ENCODE data around the gene LPGAT1. TPM values are rescaled to one million over a fixed set of nuclear protein-coding genes. Genes with fewer than 3 reads are reported as not detected.

LPGAT1 gene
- total and polyA plus RNA-seq, 2 of the 13 experiments (the other 11 are each of a cell fraction or from before 2014, with no cell fraction given), result 12.1 to 48.3 TPM

- TF ChIP-seq HIVEP1 (CRISPR knock-in tag; IDR thresholded peaks at IDR 0.05), result no peak
- no peak for TF ChIP-seq NR2F6 (IDR thresholded peaks at IDR 0.05)
- no peak for TF ChIP-seq NR2F6 (CRISPR knock-in tag; IDR thresholded peaks at IDR 0.05)
- TF ChIP-seq TFE3 (CRISPR knock-in tag; IDR thresholded peaks at IDR 0.05), result no peak
- TF ChIP-seq AHDC1 (CRISPR knock-in tag; IDR thresholded peaks at IDR 0.05; ENCODE audit: borderline replicate concordance), result no peak
- TF ChIP-seq ZNF44 (CRISPR knock-in tag; IDR thresholded peaks at IDR 0.05), result no peak
- TF ChIP-seq ZNF883 (CRISPR knock-in tag; IDR thresholded peaks at IDR 0.05; ENCODE audit: not compliant biosample characterization), result no peak
- TF ChIP-seq ZNF3 (CRISPR knock-in tag; IDR thresholded peaks at IDR 0.05), result no peak
- no peak; the same call in 1 of the 2 replicates for TF ChIP-seq BCL6 (CRISPR knock-in tag; IDR thresholded peaks at IDR 0.05)
- no peak for TF ChIP-seq TP53 (CRISPR knock-in tag; conservative IDR thresholded peaks at IDR 0.05)
- no peak for TF ChIP-seq PCBP2 (optimal IDR thresholded peaks at IDR 0.05; ENCODE audit: low read depth, low read length, poor library complexity, severe bottlenecking)
- no peak for TF ChIP-seq ZC3H13 (CRISPR knock-in tag; IDR thresholded peaks at IDR 0.05)
- no peak for TF ChIP-seq ZNF510 (CRISPR knock-in tag; IDR thresholded peaks at IDR 0.05; ENCODE audit: low read depth)
- TF ChIP-seq ZNF891 (CRISPR knock-in tag; IDR thresholded peaks at IDR 0.05), result no peak
- TF ChIP-seq IRF1 (CRISPR knock-in tag; IDR thresholded peaks at IDR 0.05; ENCODE audit: low read depth), result no peak
- no peak for TF ChIP-seq CREM (IDR thresholded peaks at IDR 0.05)
- TF ChIP-seq CREM (CRISPR knock-in tag; IDR thresholded peaks at IDR 0.05), result no peak
- TF ChIP-seq ZNF607 (CRISPR knock-in tag; IDR thresholded peaks at IDR 0.05; ENCODE audit: borderline replicate concordance), result 0 out of 2 replicates have a peak, but pooled peaks have one; percentile 24
- 0 out of 2 replicates have a peak, but pooled peaks have one; percentile 48 for TF ChIP-seq ZNF563 (CRISPR knock-in tag; IDR thresholded peaks at IDR 0.05)
- no peak for TF ChIP-seq ZNF512B (CRISPR knock-in tag; IDR thresholded peaks at IDR 0.05; ENCODE audit: borderline replicate concordance)
Observed at GRCh38 chr1:211830328-211831142, at the start of gene LPGAT1 (continued).

Measured in HepG2 (cell line).